Right ventricle myocardium inferior (tissue), 1 donor: ENCODE results near the gene MCL1. TPM values are rescaled to one million over a fixed set of nuclear protein-coding genes. Genes with fewer than 3 reads are reported as not detected.

Experiments
- ATAC-seq: fragments of 200-7000 bp; cut with Tn5 transposase; one replicate; pipeline ENCODE4 v1.9.1; 2020; ENCODE audit warnings: mild to moderate bottlenecking, moderate library complexity
- DNase-seq: peaks from one replicate; pipeline ENCODE4 v3.0.0; 2021; ENCODE audit errors: missing footprints
- intact Hi-C: fragments of 100-400 bp; cut with DNase I; formaldehyde crosslinking; loops from one replicate; pipeline ENCODE4 v1.11.0; 2022
- microRNA-seq: library from miRNA; unstranded; fragments of <30 nt; microRNA quantifications from one replicate; pipeline ENCODE4 v1.2.0, GENCODE V29; 2020
- total RNA-seq: library from RNA; stranded (reverse); fragmentation: NEBNext Ultra II Directional; extraction: Animal tissue kit (Norgen Biotek cat#: 25700); gene quantifications from one replicate; pipeline ENCODE4 v1.2.1, GENCODE V29; 2021
- donor health status: DM: no; HTN: yes; CAD: no; lungs with severe emphysema.

Gene MCL1
- total RNA-seq, 1 donor from 2014 or later: 99.7 TPM

DNA sequence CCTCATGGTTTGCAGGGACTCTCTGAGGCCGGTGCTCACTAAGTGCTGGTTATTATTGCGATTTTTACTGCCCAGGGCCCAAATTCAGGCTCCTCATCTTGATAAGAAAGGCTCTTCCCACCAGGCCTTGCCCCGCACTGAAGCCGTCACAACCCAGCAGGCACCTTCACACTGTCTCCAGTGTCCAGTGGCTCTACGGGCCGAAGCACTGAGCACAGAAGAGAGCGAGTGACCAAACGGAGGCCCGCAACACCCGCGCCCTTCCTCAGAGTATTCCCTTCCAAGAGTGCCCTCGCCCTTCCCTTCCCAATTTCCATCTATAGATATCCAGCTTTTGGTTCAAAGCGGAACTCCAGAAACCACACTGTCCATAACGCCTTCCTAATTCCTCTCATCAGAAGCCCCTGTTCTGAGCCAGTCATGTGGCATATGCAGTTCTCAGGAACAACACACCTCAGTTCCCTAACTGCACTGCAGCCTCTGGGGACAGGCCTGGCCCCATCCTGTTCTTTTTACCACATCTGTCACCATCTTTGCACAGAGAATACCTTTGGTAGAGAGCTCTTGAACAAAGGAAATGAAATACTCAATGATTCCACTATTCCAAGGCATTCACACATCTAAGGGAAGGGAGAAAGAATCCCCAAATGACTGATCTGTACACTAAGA is 48.8 kb downstream of the MCL1 start:
- DNase-seq (no peak), ATAC-seq (no peak)
- intact Hi-C loops: loop anchor here (5.0 kb wide), 1 partner anchor 168 kb away; the partner anchor contains the start of gene RPRD2

DNA sequence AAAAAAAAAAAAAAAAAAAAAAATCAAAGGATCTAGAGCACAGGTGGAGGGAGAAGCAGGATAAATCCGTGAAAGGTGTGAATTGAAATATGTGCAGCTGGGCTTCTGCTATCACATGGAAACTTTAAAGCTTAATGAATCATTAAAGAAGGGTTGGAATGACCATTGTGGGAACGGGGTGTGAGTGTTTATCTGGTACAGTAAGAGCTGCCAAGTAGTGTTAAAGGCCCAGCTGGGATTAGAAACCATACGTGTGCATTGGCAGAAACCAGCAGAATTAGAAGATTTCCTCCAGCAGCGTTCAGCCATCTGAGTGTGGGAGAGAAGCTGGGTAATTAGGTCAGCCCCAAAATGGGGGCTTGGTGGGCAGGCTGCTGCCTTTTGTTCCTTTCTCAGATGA is 50.4 kb downstream of the MCL1 start:
- intact Hi-C loops: no loop called here
- DNase-seq: no peak
- peak; percentile 32 for ATAC-seq

DNA sequence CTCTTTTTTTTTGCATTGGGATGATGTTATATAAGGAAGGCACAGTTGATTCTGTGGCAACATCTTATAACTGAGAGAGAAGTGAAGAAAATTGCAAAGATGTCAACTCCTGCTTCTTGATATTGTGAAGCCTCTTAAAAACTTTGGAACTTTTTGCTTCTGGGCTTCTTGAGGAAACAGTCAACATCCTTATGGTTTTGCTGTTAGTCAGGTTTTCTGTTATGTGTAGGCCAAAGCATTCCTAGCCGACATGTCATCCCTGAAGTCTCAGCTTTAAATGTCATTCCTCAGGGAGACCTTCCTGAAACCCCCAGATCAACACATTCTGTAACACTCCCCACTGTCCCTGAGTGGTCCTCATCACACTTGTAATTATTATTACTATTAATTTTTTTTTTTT is 51.2 kb downstream of the MCL1 start:
- intact Hi-C loops: no loop called here
- ATAC-seq (no peak), DNase-seq (no peak)

DNA sequence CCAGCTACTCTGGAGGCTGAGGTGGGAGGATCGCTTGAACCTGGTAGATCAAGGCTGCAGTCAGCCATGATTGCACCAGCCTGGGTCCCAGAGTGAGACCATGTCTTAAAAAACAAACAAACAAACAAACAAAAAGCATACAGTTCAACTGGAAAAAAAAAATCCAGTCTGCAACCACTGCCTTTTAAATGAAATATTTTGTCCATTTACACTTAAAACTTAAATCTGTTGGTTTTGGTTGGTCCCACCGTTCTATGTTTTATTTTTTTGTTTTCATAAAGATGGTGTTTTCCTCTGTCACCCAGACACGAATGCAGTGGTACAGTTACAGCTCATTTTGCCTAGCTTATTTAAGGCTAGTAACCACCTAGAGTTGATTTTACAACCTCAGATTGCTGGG is 54.1 kb downstream of the MCL1 start:
- DNase-seq: no peak
- no peak for ATAC-seq
- intact Hi-C loops: no loop called here

Small RNA genes lying within 50 kb of the gene (microRNA-seq; reads per million reads assigned to microRNA genes)
- not detected for gene MIR4257

Other genes with a start within 250 kb of the MCL1 start
- 23.6 TPM for gene RPRD2, start 215.5 kb downstream of the MCL1 start, total RNA-seq
- gene TARS2, start 92.2 kb downstream of the MCL1 start, total RNA-seq: 29.6 TPM
- gene ECM1, start 71.5 kb downstream of the MCL1 start, total RNA-seq: 24.1 TPM
- not detected for gene FALEC, start 63.9 kb downstream of the MCL1 start, total RNA-seq
- gene ADAMTSL4, start 30.2 kb downstream of the MCL1 start, total RNA-seq: 80.3 TPM
- gene ENSA, start 50.0 kb upstream of the MCL1 start, total RNA-seq: 131 TPM
- gene GOLPH3L, start 117.5 kb upstream of the MCL1 start, total RNA-seq: 16.5 TPM
- gene HORMAD1, start 141.3 kb upstream of the MCL1 start, total RNA-seq: not detected
- gene CTSS, start 186.2 kb upstream of the MCL1 start, total RNA-seq: 38.4 TPM
- gene CTSK, start 228.7 kb upstream of the MCL1 start, total RNA-seq: 6.2 TPM